Caki2 (cell line): Measurements from ENCODE around the gene METTL18. TPM values are rescaled to one million over a fixed set of nuclear protein-coding genes. Genes with fewer than 3 reads are reported as not detected.
"Not testable (repeated sequence)": the region's sequence is repeated elsewhere in the genome, so short reads cannot be mapped to it uniquely, and the experiment has no call there.

Source experiments
- DNase-seq: peaks from one replicate; pipeline ENCODE4 v3.0.0-alpha.2; 2015; ENCODE audit warnings: low read depth
- in situ Hi-C: cut with HindIII; loops from 2 replicates; pipeline ENCODE4 v1.10.0; 2016; ENCODE audit warnings: low sequenced_read_pairs, low pct_unique_long_range_greater_than_20kb, mixed read lengths
- total RNA-seq: library from RNA; depleted of rRNA; stranded (reverse); fragments of >200 nt; shearing (Covaris generic); gene quantifications from 2 replicates; pipeline ENCODE4 v1.2.3, GENCODE V29; 2014; ENCODE audit warnings: low replicate concordance; rRNA removed

The METTL18 gene
- total RNA-seq = 7.0 and 10.7 TPM in 2 replicates

DNA sequence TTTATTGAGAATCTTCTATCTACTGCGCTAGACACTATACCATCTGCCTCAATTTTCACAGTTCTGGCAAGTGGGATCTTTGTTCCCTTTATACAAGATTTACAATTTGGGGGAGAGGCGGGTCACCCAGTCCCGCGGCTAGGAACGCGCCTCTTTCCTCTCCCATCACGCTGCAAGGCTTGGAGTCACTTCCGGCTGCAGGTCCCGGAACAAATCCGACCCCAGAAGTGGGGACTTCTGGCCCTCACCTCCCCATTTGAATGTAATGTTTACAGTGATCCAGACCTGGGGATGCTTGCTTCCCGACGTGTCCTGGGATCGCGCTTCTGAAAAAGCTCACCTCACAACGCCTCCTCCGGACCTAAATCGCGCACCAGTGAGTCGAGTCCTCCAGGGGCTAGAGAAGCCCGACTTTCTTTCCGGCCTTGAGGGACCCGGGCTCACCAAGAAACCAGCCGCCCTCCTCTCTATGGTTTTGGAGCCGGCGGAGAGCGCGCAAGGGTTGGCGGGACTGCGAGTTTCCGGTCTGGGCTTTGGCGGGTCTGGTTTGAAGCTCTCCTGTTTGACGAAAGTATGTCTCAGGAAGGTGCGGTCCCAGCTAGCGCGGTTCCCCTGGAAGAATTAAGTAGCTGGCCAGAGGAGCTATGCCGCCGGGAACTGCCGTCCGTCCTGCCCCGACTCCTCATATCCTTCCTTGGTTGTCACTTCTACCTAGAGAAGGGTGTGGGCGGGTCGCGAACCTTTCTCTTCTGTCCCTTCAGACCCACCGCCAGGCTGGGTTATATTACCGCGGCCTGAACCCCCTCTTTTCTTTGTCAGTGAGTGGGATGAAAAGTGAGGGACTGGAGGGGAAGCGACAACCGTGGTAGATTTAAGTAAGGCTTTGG, at the start of gene METTL18:
TSS of gene METTL18 (minus strand) at position 378 of the 887 bp plus-strand sequence. CDS start 1,212 bp downstream, outside the sequence.
- DNase-seq = peak; percentile 95
- in situ Hi-C loops = no loop called here

DNA sequence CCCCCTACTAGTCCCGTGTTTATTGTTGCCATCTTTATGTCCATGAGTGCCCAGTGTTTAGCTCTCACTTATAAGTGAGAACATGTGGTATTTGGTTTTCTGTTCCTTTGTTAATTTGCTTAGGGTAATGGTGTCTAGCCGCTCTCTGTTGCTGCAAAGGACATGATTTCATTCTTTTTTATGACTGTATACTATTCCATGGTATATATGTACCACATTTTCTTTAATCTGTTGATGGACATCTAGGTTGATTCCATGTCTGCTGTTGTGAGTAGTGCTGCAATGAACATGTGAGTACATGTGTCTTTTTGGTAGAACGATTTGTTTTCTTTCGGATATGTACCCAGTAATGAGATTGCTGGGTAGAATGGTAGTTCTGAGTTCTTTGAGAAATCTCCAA, 44.2 kb upstream of the METTL18 start:
- DNase-seq = no peak
- in situ Hi-C loops = no loop called here

DNA sequence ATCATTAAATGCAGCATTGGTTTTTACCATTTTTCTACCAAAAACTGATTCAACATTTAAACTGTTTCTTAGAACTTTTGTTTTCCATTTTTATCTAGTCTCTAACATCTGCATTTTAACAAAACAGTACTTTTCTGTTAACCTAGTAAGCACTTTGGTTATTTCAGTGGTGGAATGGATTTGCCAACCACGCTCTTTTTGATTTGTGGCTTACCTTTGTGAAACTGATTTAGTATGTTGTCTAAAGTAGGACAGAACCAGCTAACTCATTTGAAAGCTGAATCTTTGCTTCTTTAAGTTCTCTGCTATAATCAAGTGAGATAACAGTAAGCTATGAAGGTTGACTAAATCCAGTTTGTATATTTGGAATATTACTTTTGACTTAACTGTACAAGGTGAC, 41.5 kb upstream of the METTL18 start:
- in situ Hi-C loops = no loop called here
- DNase-seq = no peak

DNA sequence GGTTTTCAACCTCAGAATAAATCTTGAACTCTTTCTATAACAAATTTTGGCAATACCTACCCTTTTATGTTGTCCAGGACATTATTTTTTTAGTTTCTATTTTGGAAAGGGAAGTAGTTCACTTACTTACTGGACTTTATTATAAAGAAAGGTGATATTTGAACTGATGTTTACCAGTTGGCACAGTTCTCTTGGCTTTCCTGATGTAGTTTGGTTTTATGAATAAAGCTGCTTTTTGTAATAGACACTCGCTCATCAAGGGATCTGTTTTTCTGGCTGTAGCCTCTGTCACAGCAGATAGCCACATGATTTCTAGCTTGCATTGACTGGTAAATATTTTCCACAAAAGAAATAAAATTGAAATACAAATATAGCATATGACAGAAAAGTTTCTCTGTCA, 40.9 kb upstream of the METTL18 start:
- in situ Hi-C loops = no loop called here
- no peak for DNase-seq

DNA sequence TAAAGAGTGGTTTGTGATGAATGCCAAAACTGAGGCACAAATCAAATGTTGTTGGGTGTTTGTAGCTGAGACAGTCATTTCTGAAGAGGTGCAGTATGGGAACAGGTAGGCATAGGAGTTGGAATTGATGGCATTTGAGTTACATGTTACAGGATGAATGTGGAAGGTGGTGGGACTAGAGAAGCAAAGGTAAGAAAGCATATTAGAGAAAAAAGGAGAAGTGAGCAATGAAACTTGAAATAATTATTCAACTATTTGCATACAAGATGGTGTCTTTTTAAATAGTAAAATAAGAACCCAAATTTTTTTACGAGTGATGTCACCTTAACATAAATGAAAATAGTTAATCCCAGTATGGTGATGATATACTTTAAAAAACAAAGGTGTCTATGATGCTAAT, 40.2 kb upstream of the METTL18 start:
- no peak for DNase-seq
- in situ Hi-C loops = no loop called here

DNA sequence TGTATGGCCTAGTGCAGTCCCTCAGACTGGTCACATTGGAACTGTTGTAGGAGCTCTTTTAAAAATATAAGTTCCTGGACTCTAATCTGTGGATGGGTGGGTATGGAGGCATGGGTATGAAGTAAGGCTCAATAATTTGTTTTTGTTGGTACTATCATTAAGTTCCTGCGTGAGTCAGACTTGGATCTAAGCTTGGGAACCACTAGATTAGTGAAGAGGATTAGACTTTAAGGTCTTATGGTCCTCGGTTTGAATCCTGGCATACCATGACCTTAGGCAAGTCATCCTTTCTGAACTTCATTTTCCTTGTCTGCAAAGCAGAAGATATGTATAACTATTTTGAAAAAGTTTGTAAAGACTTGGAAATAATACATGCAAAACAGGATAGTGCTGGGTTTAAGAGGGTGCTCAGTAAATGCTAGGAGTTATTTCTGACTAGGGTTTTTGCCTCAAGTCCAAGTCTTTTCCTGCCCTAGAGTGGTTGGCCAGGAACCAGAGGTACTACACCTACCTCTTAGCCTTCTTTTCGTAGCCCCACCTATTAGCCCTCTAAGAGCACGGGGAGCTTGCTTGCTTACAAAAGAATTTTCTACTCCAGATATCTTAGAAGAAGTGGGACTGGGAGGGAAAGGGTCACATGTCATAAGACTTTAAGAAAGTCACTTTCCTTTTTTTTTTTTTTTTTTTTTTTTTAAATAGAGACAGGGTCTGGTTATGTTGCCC, 38.6 kb upstream of the METTL18 start:
- in situ Hi-C loops = no loop called here
- DNase-seq = no peak

DNA sequence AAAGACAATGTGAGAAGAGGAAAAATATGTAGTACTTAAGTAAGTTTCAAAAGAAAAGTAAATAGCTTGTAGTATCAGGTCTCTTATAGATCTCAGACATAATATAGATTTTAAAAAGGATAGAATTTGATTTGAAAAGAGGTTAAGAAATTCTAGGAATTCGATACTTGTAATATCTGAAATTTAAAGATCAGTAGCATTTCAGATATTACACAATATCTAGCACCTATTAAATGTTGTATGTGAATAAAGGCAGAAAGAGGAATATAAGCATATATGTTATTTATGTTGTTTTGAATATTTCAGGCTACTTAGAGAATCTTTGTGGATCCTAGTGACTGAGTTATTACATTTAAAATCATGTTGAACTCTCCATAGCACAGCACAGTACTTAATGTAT, 35.0 kb upstream of the METTL18 start:
- in situ Hi-C loops = no loop called here
- DNase-seq = no peak

DNA sequence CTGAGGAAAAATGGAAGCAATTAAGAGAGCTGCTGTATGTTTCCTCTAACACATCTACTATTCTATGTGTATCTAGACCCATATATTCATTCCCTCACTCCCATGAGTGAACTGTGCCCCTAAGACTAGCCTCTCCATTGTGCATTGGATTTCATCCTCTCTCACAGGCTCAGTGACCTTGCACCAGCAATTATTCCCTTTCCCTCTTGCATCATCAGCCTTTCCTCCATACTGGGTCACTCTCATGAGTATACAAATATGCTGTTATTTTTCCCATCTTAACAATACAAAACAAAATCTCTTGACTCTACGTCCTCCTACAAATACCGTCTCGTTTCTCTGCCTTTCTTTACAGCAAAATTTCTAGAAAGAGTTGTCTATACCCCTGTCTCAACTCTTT, 29.4 kb upstream of the METTL18 start:
- in situ Hi-C loops = no loop called here

DNA sequence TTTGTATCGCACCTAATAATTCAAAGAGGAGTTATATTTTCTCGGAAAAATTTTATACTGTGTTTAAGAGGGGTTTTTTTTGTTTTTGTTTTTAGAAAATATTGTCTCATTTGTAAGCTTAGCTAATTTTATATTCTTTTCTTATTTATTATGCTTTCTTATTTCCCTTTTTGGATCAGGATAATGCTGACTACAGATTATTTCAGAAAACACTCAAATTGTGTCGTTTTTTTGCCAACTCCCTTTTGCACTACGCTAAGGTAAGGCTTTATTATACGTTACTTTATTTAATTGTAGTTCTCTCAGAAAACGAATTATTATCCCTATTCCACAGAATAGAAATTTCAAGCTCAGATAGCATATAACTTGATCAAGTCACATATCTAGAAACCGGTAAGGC, 26.8 kb upstream of the METTL18 start:
- in situ Hi-C loops = no loop called here
- DNase-seq = no peak

More for the DNA sequence above, 29.4 kb upstream of the METTL18 start:
- no peak for DNase-seq

DNA sequence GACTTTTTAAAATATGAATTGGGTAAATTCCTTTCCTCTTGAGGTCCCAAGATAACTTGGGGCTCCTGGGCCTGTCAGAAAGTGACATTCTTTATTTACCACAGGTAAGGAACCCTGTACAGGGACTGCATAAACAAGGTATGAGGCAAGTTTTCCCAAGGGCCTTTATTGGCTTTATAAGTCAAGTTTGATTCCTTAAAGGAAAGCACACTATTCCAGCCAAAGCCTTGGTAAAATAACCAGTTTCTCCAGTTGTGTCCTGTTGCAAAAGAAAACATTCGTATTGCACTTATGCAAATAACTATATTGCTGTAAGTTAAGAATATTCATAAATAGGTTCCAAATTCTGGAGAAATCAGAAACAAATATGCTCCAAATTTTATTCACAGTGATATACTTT, 21.9 kb upstream of the METTL18 start:
- in situ Hi-C loops = no loop called here
- DNase-seq = no peak

DNA sequence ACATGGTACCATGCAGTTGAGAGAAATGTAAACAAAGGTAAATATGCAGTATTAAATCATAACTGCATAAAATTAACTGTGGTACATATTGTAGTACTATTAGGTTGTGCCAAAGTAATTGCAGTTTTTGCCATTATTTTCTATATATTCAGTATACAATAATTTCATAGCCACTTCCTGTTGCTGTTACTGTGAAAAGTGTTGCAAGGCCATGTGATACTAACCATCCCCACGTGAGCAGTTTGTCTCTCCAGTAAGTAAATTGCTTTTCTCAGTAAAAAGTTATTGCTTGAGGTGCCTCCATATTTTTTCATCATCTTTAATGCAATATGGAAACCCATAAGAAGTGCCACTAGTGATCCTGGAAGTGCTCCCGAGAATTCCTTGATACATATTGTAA, 19.6 kb upstream of the METTL18 start:
- in situ Hi-C loops = no loop called here
- DNase-seq = no peak

DNA sequence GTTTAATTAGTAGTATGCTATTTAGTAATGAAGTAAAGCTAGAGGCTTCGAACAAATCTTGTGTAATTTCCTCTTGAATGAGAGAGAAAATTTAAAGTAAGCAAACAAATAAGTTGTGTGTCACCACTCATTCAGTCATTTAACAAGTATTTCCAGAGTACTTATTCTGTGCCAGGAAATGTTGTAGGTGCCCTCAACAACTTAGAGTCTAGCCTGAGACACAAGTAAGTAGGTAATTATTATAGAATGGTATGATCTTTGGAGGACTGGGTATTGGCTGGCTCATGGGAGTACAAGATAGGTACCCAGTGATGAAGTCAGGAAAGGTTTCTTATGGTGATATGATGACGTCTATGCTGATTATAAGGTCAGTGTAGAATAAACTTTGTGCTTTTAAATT, 17.4 kb upstream of the METTL18 start:
- in situ Hi-C loops = no loop called here
- no peak for DNase-seq

DNA sequence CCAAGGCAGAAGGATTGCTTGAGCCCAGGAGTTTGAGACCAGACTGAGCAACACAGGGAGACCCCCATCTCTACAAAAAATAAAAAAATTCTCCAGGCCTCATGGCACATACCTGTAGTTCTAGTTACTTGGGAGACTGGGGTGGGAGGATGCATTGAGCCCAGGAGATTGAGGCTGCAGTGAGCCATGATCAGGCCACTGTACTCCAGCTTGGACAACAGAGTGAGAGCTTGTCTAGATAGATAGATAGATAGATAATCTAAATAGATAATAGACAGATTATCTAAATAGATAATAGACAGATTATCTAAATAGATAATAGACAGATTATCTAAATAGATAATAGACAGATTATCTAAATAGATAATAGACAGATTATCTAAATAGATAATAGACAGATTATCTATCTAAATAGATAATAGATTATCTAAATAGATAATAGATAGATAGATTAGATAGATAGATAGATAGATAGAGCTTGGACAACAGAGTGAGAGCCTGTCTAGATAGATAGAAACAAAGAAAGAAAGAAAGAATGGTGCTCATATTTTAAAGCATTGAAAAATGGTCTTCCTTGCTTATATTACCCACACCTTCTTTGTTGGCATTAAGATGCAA, 16.8 kb upstream of the METTL18 start:
- DNase-seq, in situ Hi-C loops: not testable (repeated sequence)

DNA sequence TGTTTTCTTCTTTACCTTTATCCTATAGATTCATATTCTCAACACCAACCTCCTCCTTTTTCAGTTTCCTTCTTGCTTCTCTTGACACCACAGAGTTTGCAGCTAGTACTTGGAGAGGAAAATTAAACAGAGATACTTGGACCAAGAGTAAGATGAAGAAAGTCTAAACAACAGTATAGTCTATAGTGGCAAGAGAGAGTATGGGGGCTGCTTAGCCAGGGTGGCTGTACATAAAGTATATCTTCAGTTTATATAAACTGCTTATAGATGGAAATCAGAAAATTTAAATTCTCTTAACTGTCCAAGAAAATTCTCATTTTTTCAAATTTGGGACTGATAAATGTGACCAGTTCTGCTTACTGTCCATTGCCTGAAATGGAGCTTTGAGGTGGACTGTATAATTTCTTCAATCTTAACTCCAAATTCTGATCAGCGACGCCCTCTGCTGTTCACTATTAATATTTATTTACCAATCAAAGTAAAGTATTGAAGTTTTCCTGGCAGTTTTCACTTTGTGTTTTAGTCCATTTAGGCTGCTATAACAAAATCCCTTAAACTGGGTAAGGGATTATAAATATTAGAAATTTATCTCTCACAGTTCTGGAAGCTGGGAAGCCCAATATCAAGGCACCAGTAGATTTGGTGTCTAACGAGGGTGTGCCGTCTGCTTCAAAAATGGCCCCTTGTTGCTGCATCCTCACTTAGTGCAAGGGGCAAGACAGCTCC, 14.8 kb upstream of the METTL18 start:
- in situ Hi-C loops = no loop called here
- DNase-seq = peak; percentile 15

DNA sequence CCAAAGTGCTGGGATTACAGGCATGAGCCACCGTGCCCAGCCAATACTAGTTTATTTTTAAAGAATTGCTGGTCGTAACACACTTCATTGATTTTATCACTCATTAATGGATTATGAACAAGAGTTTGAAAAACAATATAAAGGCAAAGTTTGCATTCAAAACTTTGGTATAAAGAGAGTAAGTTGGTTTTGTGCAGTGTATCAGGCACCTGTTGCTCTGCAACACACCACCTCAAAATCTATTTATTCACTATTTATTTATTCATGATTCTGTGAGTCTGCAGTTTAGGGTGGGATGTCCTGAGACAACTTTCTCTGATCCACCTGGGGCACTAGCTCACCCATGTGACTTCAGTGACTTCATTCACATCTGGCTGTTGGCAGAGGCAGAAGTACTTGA, 10.2 kb upstream of the METTL18 start:
- in situ Hi-C loops = no loop called here
- DNase-seq = no peak

DNA sequence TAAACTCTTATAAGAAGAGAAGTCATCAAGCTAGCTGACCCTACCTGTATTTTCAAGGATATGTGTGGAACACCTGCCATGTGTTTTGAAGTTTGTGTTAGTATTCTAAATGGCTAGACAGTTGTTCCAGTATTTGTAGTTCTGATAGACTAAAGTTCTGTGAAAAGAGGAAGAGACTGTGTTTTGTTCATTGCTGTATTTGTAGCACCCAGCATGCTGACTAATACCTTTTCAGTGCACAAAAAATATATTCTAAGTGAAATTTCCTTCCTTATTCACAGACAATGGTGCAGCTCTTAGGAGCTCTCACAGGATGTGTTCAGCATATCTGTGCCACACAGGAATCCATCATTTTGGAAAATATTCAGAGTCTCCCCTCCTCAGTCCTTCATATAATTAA, 8.2 kb upstream of the METTL18 start:
- DNase-seq = no peak
- in situ Hi-C loops = no loop called here

DNA sequence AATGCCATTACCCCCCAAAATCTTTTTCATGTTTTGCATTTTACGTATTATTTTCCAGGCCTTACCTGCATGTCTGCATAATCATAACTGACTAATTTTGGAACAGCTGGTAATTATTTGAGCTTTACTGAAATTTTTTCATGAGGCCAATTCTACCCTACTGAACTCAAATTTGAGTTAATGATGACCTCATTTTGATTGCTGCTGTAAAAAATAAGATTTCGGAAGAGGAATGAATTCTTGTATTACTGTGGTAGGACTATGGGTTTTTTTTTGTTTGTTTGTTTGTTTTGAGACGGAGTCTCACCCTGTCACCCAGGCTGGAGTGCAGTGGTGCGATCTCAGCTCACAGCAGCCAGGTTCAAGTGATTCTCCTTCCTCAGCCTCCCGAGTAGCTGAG, 2.6 kb upstream of the METTL18 start:
- DNase-seq = no peak
- in situ Hi-C loops = no loop called here

DNA sequence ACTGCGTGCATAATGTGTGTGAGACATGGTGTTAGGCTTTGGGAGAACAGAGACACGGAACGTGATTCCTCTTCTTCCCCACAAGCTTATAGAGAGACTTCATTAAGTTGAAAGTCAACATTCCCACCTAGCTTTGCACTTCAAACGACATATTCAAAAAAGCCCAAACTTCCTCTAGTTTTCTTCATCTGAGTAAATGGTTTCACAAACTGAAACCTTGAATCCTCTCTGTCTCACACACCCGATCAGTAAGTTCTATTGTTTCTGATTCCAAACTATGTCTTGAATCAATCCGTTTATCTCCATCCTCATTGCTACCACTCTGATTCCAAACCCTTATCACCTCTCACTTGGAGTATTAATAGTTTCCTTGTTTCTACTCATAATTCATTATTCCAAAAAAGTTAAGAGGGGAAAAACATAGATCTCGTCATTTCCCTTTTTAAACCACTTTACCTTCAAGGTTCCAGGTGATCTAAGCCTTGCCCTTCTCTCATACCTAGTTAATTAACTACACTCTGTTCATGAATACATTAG, 1.6 kb upstream of the METTL18 start:
- no peak for DNase-seq
- in situ Hi-C loops = no loop called here
